ENCODE results near the gene MDH2. TPM values are rescaled to one million over a fixed set of nuclear protein-coding genes. Genes with fewer than 3 reads are reported as not detected.

Gene MDH2
- total RNA-seq, 1 experiment from 2014 or later: 313 TPM

- TF ChIP-seq CTCF (IDR thresholded peaks at IDR 0.05; ENCODE audit: insufficient read depth in 1 of 2, low read depth in 1 of 2, low read length in 1 of 2, severe bottlenecking in 1 of 2, unreplicated experiment in 1 of 2): no peak
- no TSS peak for BruUV-seq (replicated peaks)
- ChIA-PET POLR2A (no interaction called here), CTCF (interaction anchor here (0.5 kb wide), 1 partner anchor 327 kb away, joined by 8 read pairs; no protein-coding TSS in a partner anchor)
- no peak overlapping the region for H3K4me3 ChIP-seq (ENCODE audit: low read depth, low read length)
- no peaks in the 10 kb centered on the region for H3K27me3 Mint-ChIP-seq (ENCODE audit: insufficient read depth, unreplicated experiment)
- intact Hi-C loops (cut with micrococcal nuclease; ENCODE audit: unreplicated experiment): no loop called here
- peaks cover 48% of the 10 kb centered on the region for H3K36me3 Mint-ChIP-seq (ENCODE audit: insufficient read depth, unreplicated experiment)
- no peaks in the 10 kb centered on the region for H3K27me3 ChIP-seq (replicated peaks; ENCODE audit: control insufficient read depth, insufficient read depth, low read length)
- H3K4me1 ChIP-seq: no peaks in the 10 kb centered on the region
- no peaks in the 10 kb centered on the region for H3K9me3 ChIP-seq
- DNase-seq: no peak
- peaks cover 1% of the 10 kb centered on the region for H3K36me3 ChIP-seq (ENCODE audit: control insufficient read depth, insufficient read depth, low read length)
- no peaks in the 10 kb centered on the region for H3K4me1 Mint-ChIP-seq (ENCODE audit: low read depth, unreplicated experiment)
- H3K27ac Mint-ChIP-seq (ENCODE audit: unreplicated experiment): no peak overlapping the region
- H3K9me3 Mint-ChIP-seq (ENCODE audit: unreplicated experiment): no peaks in the 10 kb centered on the region
- H3K4me3 Mint-ChIP-seq (ENCODE audit: unreplicated experiment): no peak overlapping the region
These were observed 19.0 kb downstream of the MDH2 start for GRCh38 chr7:76066716-76067503.

DNA sequence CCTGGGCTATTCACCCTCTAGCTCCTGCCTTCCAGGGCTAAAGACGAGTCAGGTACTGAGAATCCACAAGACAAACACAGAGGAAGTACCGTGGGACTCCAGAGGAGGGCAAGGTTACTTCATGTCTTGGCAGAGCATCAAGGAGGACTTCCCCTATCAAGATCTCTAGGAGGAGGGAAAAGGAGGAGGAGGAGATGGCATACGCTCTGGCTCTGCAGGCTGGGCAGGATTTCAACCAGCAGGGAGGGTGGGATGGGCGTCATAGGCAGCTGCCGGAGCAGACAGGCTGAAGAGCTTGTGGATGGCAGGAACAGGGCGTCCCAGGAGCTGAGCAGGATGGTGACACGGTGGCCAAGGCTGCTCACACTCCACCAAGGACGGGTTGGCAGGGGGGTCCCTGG lies 21.3 kb downstream of the MDH2 start:
- TF ChIP-seq CTCF (IDR thresholded peaks at IDR 0.05; ENCODE audit: insufficient read depth in 1 of 2, low read depth in 1 of 2, low read length in 1 of 2, severe bottlenecking in 1 of 2, unreplicated experiment in 1 of 2): peak in 1 of 2 experiments; percentile 46
- intact Hi-C loops (cut with micrococcal nuclease; ENCODE audit: unreplicated experiment): loop anchor here (1.0 kb wide), 1 partner anchor 61 kb away; no protein-coding TSS in a partner anchor
- peaks cover 25% of the 10 kb centered on the region for H3K36me3 Mint-ChIP-seq (ENCODE audit: insufficient read depth, unreplicated experiment)
- ChIA-PET CTCF (interaction anchor here (0.5 to 2.0 kb wide), 8 partner anchors 11 to 194 kb away, joined by 3 to 12 read pairs (median 6); partner anchors contain the start of genes MDH2 and STYXL1), POLR2A (no interaction called here)
- Histone ChIP-seq H3K4me1 (no peaks in the 10 kb centered on the region), H3K36me3 (ENCODE audit: control insufficient read depth, insufficient read depth, low read length) (peaks cover 1% of the 10 kb centered on the region), H3K27me3 (replicated peaks; ENCODE audit: control insufficient read depth, insufficient read depth, low read length) (no peaks in the 10 kb centered on the region), H3K9me3 (no peaks in the 10 kb centered on the region), H3K4me3 (ENCODE audit: low read depth, low read length) (no peak overlapping the region)
- H3K4me1 Mint-ChIP-seq (ENCODE audit: low read depth, unreplicated experiment): no peaks in the 10 kb centered on the region
- BruUV-seq (replicated peaks): no TSS peak
- no peak overlapping the region for H3K4me3 Mint-ChIP-seq (ENCODE audit: unreplicated experiment)
- DNase-seq: peak; percentile 55 to 57
- no peaks in the 10 kb centered on the region for H3K9me3 Mint-ChIP-seq (ENCODE audit: unreplicated experiment)
- no peak overlapping the region for H3K27ac Mint-ChIP-seq (ENCODE audit: unreplicated experiment)
- H3K27me3 Mint-ChIP-seq (ENCODE audit: insufficient read depth, unreplicated experiment): no peaks in the 10 kb centered on the region

DNA sequence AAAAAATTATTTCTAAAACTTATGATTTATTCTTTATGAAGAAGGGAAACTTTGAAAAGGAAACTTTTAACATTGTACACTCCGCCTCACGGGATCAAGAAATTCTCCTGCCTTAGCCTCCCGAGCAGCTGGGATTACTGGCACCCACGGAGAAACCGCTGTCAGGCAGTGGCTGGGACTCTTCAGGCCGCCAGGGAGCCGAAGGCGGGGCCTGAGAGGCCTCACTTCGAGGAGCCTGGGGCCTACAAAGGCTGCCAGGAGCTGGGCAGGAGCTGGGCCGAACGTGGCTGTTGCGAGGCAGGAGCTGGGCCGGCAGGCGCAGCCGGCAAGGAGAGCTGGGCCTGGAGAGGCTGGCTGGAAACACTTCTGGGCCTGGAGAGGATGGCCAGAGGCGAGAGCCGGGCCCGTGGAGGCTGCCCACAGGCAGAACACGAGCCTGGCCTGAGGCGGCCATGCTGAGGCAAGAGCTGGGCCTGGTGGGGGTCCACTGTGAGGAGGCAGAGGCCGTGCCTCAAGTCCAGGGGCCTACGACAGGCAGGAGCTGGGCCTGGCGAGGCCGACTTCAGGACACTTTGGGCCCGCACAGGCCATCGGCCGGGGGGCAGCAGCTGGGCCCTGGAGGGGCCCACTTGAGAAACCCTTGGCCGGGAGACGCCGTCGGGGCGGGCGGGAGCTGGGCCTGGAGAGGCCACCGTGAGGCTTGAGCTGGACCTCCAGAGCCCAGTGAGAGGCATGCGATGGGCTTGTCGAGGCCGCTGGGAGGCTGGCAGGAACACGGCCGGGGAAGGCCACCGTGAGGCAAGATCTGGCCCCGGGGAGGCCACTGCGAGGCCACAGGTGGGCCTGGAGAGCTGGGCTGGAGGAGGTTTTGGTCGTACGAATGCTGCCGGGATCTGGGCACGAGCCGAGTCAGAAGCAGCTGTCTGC lies 23.7 kb downstream of the MDH2 start:
- H3K4me3 ChIP-seq (ENCODE audit: low read depth, low read length): no peak overlapping the region
- no peaks in the 10 kb centered on the region for H3K36me3 ChIP-seq (ENCODE audit: control insufficient read depth, insufficient read depth, low read length)
- no peaks in the 10 kb centered on the region for H3K9me3 ChIP-seq
- intact Hi-C loops (cut with micrococcal nuclease; ENCODE audit: unreplicated experiment): no loop called here
- POLR2A ChIA-PET: interaction anchor here (0.6 kb wide), 2 partner anchors 57 to 293 kb away, joined by 3 to 9 read pairs; no protein-coding TSS in a partner anchor
- no TSS peak for BruUV-seq (replicated peaks)
- CTCF ChIA-PET: no interaction called here
- DNase-seq: no peak
- Mint-ChIP-seq H3K36me3 (ENCODE audit: insufficient read depth, unreplicated experiment) (peaks cover 4% of the 10 kb centered on the region), H3K27me3 (ENCODE audit: insufficient read depth, unreplicated experiment) (no peaks in the 10 kb centered on the region), H3K9me3 (ENCODE audit: unreplicated experiment) (no peaks in the 10 kb centered on the region), H3K27ac (ENCODE audit: unreplicated experiment) (no peak overlapping the region), H3K4me1 (ENCODE audit: low read depth, unreplicated experiment) (no peaks in the 10 kb centered on the region), H3K4me3 (ENCODE audit: unreplicated experiment) (no peak overlapping the region)
- TF ChIP-seq CTCF (IDR thresholded peaks at IDR 0.05; ENCODE audit: insufficient read depth in 1 of 2, low read depth in 1 of 2, low read length in 1 of 2, severe bottlenecking in 1 of 2, unreplicated experiment in 1 of 2): no peak
- H3K27me3 ChIP-seq (replicated peaks; ENCODE audit: control insufficient read depth, insufficient read depth, low read length): no peaks in the 10 kb centered on the region
- H3K4me1 ChIP-seq: no peaks in the 10 kb centered on the region

Data from Caco-2 (cell line).